Endothelial cell (in vitro differentiated cells): ENCODE results near the gene MON1A. TPM values are rescaled to one million over a fixed set of nuclear protein-coding genes. Genes with fewer than 3 reads are reported as not detected.
A peak's percentile ranks its signal among the peaks of the same experiment; 100 is the strongest.
"Not testable (repeated sequence)": the region's sequence is repeated elsewhere in the genome, so short reads cannot be mapped to it uniquely, and the experiment has no call there.

Experiments
- DNase-seq: peaks from one replicate; pipeline ENCODE4 v3.0.0; 2021; ENCODE audit warnings: low spot score
- H3K27ac Mint-ChIP-seq: one replicate; pipeline ENCODE4 v1.8.0; 2021; ENCODE audit warnings: mixed read lengths, inconsistent platforms; ENCODE audit not compliant: unreplicated experiment
- H3K27me3 Mint-ChIP-seq: one replicate; pipeline ENCODE4 v1.8.0; 2021; ENCODE audit warnings: mild to moderate bottlenecking, moderate library complexity, mixed read lengths, inconsistent platforms; ENCODE audit not compliant: unreplicated experiment
- H3K36me3 Mint-ChIP-seq: one replicate; pipeline ENCODE4 v1.8.0; 2021; ENCODE audit warnings: mild to moderate bottlenecking, low read depth, mixed read lengths, inconsistent platforms; ENCODE audit not compliant: unreplicated experiment
- H3K4me1 Mint-ChIP-seq: one replicate; pipeline ENCODE4 v1.8.0; 2021; ENCODE audit warnings: mild to moderate bottlenecking, mixed read lengths, inconsistent platforms; ENCODE audit not compliant: unreplicated experiment
- H3K4me3 Mint-ChIP-seq: one replicate; pipeline ENCODE4 v1.8.0; 2021; ENCODE audit warnings: mild to moderate bottlenecking, mixed read lengths, inconsistent platforms; ENCODE audit not compliant: unreplicated experiment
- H3K9me3 Mint-ChIP-seq: one replicate; pipeline ENCODE4 v1.8.0; 2021; ENCODE audit warnings: mixed read lengths, inconsistent platforms; ENCODE audit not compliant: unreplicated experiment
- total RNA-seq: library from RNA; stranded (reverse); fragmentation: NEBNext Ultra II Directional; extraction: Animal tissue kit (Norgen Biotek cat#: 25700); gene quantifications from one replicate; pipeline ENCODE4 v1.2.1, GENCODE V29; 2021; ENCODE audit not compliant: unreplicated experiment
- TF ChIP-seq, protein P1 (sequence below): fragments of 200-600 bp; sonication (generic); IDR thresholded peaks from one replicate; pipeline ENCODE4 v1.5.0; 2021; ENCODE audit warnings: antibody characterized with exemption; ENCODE audit not compliant: unreplicated experiment

The MON1A gene
- total RNA-seq, 1 donor from 2014 or later: 6.1 TPM

DNA sequence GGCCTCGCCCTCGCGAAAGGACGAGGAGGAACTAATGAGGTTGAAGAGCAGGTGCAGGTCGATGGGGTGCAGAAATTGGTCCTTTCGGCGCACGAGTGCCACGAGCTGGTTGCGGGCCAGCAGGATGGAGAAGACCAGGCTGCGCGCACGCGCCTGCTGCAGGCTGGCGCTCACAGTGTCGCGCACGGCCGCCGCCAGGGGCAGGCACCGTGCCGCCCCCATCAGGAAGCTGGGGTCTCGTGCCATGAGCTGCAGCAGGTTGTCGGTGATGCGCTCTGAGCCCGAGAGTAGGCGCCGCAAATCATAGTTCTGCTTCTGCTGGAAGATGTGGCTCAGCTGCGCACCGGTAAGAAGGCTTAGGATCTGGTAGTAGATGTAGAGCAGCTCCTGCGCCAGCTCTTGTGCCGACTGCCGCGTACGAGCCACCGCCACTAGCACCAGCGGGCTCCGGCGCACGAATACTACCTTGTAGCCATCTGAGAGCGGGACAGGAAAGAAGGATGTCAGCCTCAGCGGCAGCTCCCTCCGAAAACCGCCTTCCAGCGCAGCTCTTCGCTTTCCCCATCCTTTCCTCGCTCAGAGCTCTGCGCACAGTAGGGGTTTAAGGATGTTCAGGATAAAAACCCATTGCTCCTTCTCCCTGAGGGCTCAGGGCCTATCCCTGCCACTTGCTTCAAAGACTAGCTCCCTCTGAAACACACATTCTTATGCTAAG is 19.0 kb downstream of the MON1A start:
- no peak overlapping the region for H3K4me3 Mint-ChIP-seq
- H3K36me3 Mint-ChIP-seq: peaks cover 12% of the 10 kb centered on the region
- peaks cover 4% of the 10 kb centered on the region for H3K4me1 Mint-ChIP-seq
- DNase-seq: no peak
- H3K27ac Mint-ChIP-seq: no peak overlapping the region
- TF ChIP-seq, protein P1, sequence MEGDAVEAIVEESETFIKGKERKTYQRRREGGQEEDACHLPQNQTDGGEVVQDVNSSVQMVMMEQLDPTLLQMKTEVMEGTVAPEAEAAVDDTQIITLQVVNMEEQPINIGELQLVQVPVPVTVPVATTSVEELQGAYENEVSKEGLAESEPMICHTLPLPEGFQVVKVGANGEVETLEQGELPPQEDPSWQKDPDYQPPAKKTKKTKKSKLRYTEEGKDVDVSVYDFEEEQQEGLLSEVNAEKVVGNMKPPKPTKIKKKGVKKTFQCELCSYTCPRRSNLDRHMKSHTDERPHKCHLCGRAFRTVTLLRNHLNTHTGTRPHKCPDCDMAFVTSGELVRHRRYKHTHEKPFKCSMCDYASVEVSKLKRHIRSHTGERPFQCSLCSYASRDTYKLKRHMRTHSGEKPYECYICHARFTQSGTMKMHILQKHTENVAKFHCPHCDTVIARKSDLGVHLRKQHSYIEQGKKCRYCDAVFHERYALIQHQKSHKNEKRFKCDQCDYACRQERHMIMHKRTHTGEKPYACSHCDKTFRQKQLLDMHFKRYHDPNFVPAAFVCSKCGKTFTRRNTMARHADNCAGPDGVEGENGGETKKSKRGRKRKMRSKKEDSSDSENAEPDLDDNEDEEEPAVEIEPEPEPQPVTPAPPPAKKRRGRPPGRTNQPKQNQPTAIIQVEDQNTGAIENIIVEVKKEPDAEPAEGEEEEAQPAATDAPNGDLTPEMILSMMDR: no peak
- H3K9me3 Mint-ChIP-seq: no peaks in the 10 kb centered on the region
- H3K27me3 Mint-ChIP-seq: peaks cover 15% of the 10 kb centered on the region

- no peaks in the 10 kb centered on the region for H3K9me3 Mint-ChIP-seq
- H3K36me3 Mint-ChIP-seq: peaks cover 12% of the 10 kb centered on the region
- H3K27me3 Mint-ChIP-seq: peaks cover 15% of the 10 kb centered on the region
- H3K4me1 Mint-ChIP-seq: peaks cover 4% of the 10 kb centered on the region
- H3K4me3 Mint-ChIP-seq: no peak overlapping the region
- TF ChIP-seq, protein P1: no peak
- no peak overlapping the region for H3K27ac Mint-ChIP-seq
- DNase-seq: no peak
These were observed 21.0 kb downstream of the MON1A start for GRCh38 chr3:49908373-49909199.

DNA sequence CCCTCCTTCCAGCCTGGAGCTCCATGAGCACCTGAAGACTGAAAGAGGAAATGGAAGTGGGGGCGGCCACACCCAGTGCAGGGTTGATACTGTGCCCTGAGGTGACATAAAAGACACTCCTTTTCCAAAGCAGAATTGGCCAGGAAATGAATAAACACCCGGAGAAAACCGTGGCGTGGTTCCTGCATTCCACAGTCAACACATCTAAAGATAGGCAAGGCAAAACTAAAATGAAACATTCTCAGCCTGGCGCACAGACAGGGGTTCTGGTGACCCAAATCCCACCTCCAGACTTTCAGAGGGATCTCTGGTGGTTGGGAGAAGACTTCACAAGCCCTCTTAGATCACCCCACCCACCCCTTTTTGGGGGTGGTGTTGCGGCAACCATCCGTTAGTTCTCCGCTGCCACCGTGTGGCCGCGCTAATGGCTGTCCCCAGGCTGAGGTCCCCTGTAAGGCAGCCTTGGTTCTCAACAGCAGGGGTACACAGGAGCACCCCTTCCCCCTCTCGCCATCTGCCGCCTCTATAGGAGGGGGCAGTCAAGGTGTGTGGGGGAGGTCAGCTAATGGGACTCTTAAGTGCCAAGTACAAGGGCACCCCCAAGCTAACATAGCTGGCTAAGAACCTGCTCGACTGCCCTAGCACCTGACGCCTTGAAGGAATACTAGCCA is 23.4 kb downstream of the MON1A start:
- peaks cover 4% of the 10 kb centered on the region for H3K4me1 Mint-ChIP-seq
- peaks cover 4% of the 10 kb centered on the region for H3K36me3 Mint-ChIP-seq
- DNase-seq: peak; percentile 63
- TF ChIP-seq, protein P1: peak; percentile 53
- H3K9me3 Mint-ChIP-seq: no peaks in the 10 kb centered on the region
- H3K27me3 Mint-ChIP-seq: peaks cover 10% of the 10 kb centered on the region
- H3K4me3 Mint-ChIP-seq: no peak overlapping the region
- H3K27ac Mint-ChIP-seq: no peak overlapping the region

DNA sequence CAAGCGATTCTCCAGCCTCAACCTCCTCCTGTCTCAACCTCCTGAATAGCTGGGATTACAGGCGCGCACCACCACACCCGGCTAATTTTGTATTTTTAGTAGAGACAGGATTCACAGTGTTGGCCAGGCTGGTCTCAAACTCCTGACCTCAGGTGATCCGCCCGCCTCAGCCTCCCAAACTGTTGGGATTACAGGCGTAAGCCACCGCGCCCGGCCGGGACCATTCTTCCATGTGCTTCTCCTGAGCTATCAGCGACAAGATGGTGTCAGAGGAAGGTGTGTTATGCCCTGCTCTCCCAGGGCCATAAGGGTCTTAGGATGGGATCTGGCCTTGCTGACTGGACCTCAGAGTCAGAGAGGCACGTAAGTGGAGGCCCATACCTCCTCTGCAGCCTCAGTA is 25.2 kb downstream of the MON1A start:
- H3K36me3 Mint-ChIP-seq, H3K27ac Mint-ChIP-seq, H3K4me1 Mint-ChIP-seq, H3K27me3 Mint-ChIP-seq, H3K9me3 Mint-ChIP-seq, H3K4me3 Mint-ChIP-seq, DNase-seq: not testable (repeated sequence)
